Kidney (tissue), 14 donors: Measurements from ENCODE around the gene RTKN. TPM values are rescaled to one million over a fixed set of nuclear protein-coding genes. Genes with fewer than 3 reads are reported as not detected.

Source experiments
- DNase-seq, 5 donors: peaks; one replicate each; pipeline ENCODE4 v3.0.0-alpha.2; 2013 to 2020
- FAIRE-seq: peaks from 2 replicates; lab custom pipeline; 2012; peaks lifted over from hg19 to GRCh38; lab: Jason Lieb, UNC
- H3K27ac ChIP-seq, 2 donors: one replicate each; pipeline ENCODE4 v1.7.0; 2013; ENCODE audit warnings: low read depth in 2 of 2, low read length in 2 of 2, inconsistent platforms in 1 of 2
- H3K27me3 ChIP-seq: one replicate; pipeline ENCODE4 v1.7.1; 2013; ENCODE audit warnings: low read length, inconsistent platforms; ENCODE audit not compliant: control insufficient read depth, insufficient read depth
- H3K36me3 ChIP-seq, 3 donors: one replicate each; pipeline versions ENCODE4 v1.7.0 to v1.7.1; 2013; ENCODE audit warnings: low read length in 3 of 3, control low read depth in 1 of 3, inconsistent platforms in 1 of 3; ENCODE audit not compliant: insufficient read depth in 3 of 3, control insufficient read depth in 2 of 3
- H3K4me1 ChIP-seq, 3 donors: one replicate each; pipeline versions ENCODE4 v1.7.0 to v1.7.1; 2013; ENCODE audit warnings: low read length in 3 of 3, inconsistent platforms in 1 of 3, low read depth in 1 of 3; ENCODE audit not compliant: control insufficient read depth in 2 of 3, insufficient read depth in 2 of 3
- H3K4me3 ChIP-seq, 3 donors: one replicate each; pipeline versions ENCODE4 v1.7.0 to v1.8.1; 2013; ENCODE audit warnings: low read length in 3 of 3, control low read depth in 1 of 3, inconsistent platforms in 1 of 3
- H3K9ac ChIP-seq, 3 donors: one replicate each; pipeline versions ENCODE4 v1.7.0 to v1.7.1; 2013; ENCODE audit warnings: low read length in 3 of 3, control low read depth in 1 of 3, inconsistent platforms in 1 of 3
- H3K9me3 ChIP-seq, 3 donors: one replicate each; pipeline versions ENCODE4 v1.7.0 to v1.7.1; 2013; ENCODE audit warnings: low read length in 3 of 3, control low read depth in 1 of 3, inconsistent platforms in 1 of 3; ENCODE audit not compliant: control insufficient read depth in 2 of 3, insufficient read depth in 1 of 3
- intact Hi-C: fragments of 100-400 bp; cut with DNase I; formaldehyde crosslinking; loops from one replicate; pipeline ENCODE4 v1.11.1; 2022
- polyA plus RNA-seq: library from polyadenylated mRNA; stranded (reverse); fragments of 350-450 nt; fragmentation: Illumina TruSeq; extraction: RNeasy Lipid Tissue Mini Kit (QIAGEN cat#74804); gene quantifications from one replicate; pipeline ENCODE4 v1.2.3, GENCODE V29; 2014; ENCODE audit warnings: low read depth, low replicate concordance; ENCODE audit not compliant: insufficient read depth
- total RNA-seq: library from RNA; stranded (reverse); fragmentation: NEBNext Ultra II Directional; extraction: Animal tissue kit (Norgen Biotek cat#: 25700); gene quantifications from one replicate; pipeline ENCODE4 v1.2.1, GENCODE V29; 2021
- TF ChIP-seq, protein P1 (sequence below): IDR thresholded peaks from 3 replicates; pipeline ENCODE4 v1.5.1; 2012; ENCODE audit warnings: mild to moderate bottlenecking, moderate library complexity, borderline replicate concordance; ENCODE audit not compliant: insufficient read depth; ENCODE audit errors: extremely low read depth
- donor health status: control.
- donor health status: control.
- donor health status: control.
- donor health status: control.
- donor health status: control.
- donor health status: DM: yes; HTN: yes; CAD: no.
- donor health status: Normal renal cell carcinoma (clear cell type).

The RTKN gene
- total and polyA plus RNA-seq, 2 donors from 2014 or later, result 76.4 to 95.6 TPM

DNA sequence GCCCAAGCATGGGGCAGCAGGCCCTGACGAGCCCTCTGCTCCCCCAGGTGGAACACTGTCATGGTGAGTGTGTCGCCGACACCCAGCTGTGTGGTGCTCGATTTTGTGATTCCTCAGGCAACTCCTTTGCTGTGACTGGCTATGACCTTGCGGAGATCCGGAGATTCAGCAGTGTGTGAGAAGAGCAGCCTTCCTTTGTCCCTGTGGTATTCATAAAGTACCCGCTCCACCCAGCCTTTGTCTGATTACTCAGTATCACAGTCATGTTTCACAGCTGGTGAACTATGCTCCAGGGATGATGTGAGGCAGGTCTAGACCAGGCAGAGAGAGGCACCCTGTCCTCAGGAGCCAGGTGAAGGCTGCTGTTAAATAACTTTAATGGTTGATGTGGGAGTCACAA, 16.2 kb downstream of the RTKN start:
- FAIRE-seq (no peak), DNase-seq (no peak)
- intact Hi-C loops, result no loop called here
- Histone ChIP-seq H3K4me3 (no peak overlapping the region), H3K36me3 (peaks cover 4 to 52% (median 19%) of the 10 kb centered on the region in 3 donors), H3K4me1 (peaks cover 0 to 5% (median 0%) of the 10 kb centered on the region in 3 donors), H3K9ac (no peak overlapping the region), H3K27ac (no peak overlapping the region), H3K27me3 (no peaks in the 10 kb centered on the region), H3K9me3 (no peaks in the 10 kb centered on the region)
- TF ChIP-seq, protein P1, sequence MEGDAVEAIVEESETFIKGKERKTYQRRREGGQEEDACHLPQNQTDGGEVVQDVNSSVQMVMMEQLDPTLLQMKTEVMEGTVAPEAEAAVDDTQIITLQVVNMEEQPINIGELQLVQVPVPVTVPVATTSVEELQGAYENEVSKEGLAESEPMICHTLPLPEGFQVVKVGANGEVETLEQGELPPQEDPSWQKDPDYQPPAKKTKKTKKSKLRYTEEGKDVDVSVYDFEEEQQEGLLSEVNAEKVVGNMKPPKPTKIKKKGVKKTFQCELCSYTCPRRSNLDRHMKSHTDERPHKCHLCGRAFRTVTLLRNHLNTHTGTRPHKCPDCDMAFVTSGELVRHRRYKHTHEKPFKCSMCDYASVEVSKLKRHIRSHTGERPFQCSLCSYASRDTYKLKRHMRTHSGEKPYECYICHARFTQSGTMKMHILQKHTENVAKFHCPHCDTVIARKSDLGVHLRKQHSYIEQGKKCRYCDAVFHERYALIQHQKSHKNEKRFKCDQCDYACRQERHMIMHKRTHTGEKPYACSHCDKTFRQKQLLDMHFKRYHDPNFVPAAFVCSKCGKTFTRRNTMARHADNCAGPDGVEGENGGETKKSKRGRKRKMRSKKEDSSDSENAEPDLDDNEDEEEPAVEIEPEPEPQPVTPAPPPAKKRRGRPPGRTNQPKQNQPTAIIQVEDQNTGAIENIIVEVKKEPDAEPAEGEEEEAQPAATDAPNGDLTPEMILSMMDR, result no peak

- intact Hi-C loops, result no loop called here
- no peaks in the 10 kb centered on the region for H3K9me3 ChIP-seq
- peaks cover 3 to 47% (median 19%) of the 10 kb centered on the region in 3 donors for H3K36me3 ChIP-seq
- peaks cover 0 to 5% (median 0%) of the 10 kb centered on the region in 3 donors for H3K4me1 ChIP-seq
- TF ChIP-seq, protein P1, result no peak
- no peak overlapping the region for H3K4me3 ChIP-seq
- H3K27me3 ChIP-seq, result no peaks in the 10 kb centered on the region
- H3K9ac ChIP-seq, result no peak overlapping the region
- DNase-seq (no peak), FAIRE-seq (no peak)
- H3K27ac ChIP-seq, result no peak overlapping the region
Measured at GRCh38 chr2:74424995-74425406, 16.7 kb downstream of the RTKN start.

DNA sequence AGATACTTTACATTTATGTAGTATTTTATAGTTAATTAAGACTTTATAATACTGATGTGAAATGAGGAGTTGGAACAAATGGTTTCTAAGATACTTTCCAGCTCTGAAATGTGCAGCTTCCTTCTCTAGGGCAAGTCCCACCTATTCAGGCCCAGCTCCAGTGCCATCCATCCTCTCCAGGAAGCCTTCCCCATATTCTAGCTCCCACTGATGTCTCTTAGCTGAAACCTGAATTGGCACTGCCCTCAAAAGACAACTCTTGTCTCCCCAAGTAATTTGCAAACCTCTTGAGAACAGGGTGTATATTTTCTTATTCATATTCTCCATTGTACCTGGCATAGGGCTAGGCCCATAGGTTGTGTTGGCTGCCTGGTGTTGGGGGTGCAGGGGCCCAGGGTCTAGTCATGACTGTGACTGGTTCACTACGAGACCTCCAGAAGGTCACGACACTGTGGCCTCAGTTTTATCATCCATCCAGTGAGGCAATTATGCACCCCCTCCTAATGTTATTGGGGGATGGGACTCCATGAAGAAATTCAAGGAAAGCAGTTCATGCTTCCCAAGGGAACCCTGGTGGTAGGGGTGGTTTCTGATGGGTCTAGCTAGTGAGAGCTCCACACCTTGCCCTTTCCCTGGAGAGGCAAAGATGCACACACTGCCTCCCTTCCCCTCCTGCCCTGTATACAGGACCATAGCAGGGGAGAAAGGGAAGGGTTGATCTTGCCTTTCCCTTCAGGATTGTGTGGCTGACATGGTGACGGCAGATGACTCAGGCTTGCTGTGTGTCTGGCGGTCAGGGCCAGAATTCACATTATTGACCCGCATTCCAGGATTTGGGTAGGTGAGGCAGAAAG, 17.4 kb downstream of the RTKN start:
- Histone ChIP-seq H3K36me3 (peaks cover 3 to 40% (median 15%) of the 10 kb centered on the region in 3 donors), H3K4me1 (peaks cover 0 to 3% (median 0%) of the 10 kb centered on the region in 3 donors), H3K4me3 (no peak overlapping the region), H3K27ac (no peak overlapping the region), H3K9me3 (no peaks in the 10 kb centered on the region), H3K27me3 (no peaks in the 10 kb centered on the region), H3K9ac (no peak overlapping the region)
- DNase-seq (peak in 1 of 5 donors; percentile 43), FAIRE-seq (no peak)
- TF ChIP-seq, protein P1, result no peak
- intact Hi-C loops, result no loop called here
